ENCODE measurements around the gene ZBTB34. TPM values are rescaled to one million over a fixed set of nuclear protein-coding genes. Genes with fewer than 3 reads are reported as not detected.

Gene ZBTB34
- total and polyA plus RNA-seq, 9 of the 15 experiments (the other 6 are each of a cell fraction or from before 2014, with no cell fraction given): 2.7 to 15.6 (median 9.8) TPM

DNA sequence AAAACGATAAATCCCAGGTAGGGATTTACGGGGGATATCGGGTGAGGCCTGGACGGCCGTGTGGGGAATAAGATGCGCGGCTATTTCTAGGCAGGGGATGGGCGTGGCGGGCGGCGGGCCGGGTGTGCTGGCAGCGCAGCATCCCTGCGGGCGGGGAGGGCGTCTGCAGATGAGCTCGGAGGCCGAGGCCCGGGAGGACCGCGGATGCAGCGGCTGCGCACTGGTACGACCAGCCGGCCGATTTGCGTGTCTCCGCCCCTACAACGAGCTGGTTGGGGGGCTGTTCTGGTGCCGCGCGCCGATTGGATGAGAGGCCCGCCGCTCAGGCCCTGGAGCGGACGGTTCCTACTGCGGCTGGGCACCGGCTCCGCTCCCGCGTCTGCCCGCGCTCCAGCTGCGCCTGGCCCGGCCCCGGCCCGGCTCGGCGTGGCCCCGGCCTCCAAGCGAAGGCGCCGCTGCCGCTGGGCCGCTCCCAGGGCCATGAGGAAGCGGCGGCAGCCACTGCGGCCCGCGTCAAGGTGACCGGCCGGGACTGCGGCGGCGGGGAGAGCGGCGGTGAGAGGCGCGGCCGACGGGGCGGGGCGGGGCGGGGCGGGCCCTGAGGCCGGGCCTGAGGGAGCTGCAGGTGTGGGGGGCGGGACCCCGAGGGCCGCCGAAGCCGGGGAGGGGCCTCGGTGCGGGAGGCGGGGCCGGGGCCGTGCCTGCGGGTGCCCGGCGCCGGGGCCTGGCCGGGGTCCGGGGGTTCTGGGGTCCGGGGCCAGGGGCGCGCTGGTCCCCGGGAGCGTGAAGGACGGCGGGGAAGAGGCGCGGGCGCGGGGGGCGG lies 54.2 kb downstream of the ZBTB34 start, which contains the start of gene RALGPS1 (continued):
- TF ChIP-seq, protein P1, sequence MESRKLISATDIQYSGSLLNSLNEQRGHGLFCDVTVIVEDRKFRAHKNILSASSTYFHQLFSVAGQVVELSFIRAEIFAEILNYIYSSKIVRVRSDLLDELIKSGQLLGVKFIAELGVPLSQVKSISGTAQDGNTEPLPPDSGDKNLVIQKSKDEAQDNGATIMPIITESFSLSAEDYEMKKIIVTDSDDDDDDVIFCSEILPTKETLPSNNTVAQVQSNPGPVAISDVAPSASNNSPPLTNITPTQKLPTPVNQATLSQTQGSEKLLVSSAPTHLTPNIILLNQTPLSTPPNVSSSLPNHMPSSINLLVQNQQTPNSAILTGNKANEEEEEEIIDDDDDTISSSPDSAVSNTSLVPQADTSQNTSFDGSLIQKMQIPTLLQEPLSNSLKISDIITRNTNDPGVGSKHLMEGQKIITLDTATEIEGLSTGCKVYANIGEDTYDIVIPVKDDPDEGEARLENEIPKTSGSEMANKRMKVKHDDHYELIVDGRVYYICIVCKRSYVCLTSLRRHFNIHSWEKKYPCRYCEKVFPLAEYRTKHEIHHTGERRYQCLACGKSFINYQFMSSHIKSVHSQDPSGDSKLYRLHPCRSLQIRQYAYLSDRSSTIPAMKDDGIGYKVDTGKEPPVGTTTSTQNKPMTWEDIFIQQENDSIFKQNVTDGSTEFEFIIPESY (CRISPR knock-in tag; IDR thresholded peaks at IDR 0.05): no peak
- TF ChIP-seq ZKSCAN3 (CRISPR knock-in tag; IDR thresholded peaks at IDR 0.05) (no peak), ZBTB1 (CRISPR knock-in tag; IDR thresholded peaks at IDR 0.05; ENCODE audit: borderline replicate concordance, low read depth) (0 out of 2 replicates have a peak, but pooled peaks have one; percentile 48), CHD2 (IDR thresholded peaks at IDR 0.05; ENCODE audit: low read depth, low read length) (peak; percentile 69), ARHGAP35 (IDR thresholded peaks at IDR 0.05; ENCODE audit: partially characterized antibody) (no peak), ZNF57 (CRISPR knock-in tag; IDR thresholded peaks at IDR 0.05) (no peak)
- TF ChIP-seq, protein P2, sequence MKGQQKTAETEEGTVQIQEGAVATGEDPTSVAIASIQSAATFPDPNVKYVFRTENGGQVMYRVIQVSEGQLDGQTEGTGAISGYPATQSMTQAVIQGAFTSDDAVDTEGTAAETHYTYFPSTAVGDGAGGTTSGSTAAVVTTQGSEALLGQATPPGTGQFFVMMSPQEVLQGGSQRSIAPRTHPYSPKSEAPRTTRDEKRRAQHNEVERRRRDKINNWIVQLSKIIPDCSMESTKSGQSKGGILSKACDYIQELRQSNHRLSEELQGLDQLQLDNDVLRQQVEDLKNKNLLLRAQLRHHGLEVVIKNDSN (CRISPR knock-in tag; IDR thresholded peaks at IDR 0.05): no peak

Measured in K562 (cell line).